NT2/D1 (cell line): Measurements from ENCODE around the gene INSIG1.

Experiments used
- SUZ12 ChIP-seq: IDR thresholded peaks from 2 replicates; pipeline ENCODE4 v1.6.1; 2011; ENCODE audit not compliant: insufficient read length, insufficient read depth; ENCODE audit errors: extremely low read depth
- ZNF274 ChIP-seq: IDR thresholded peaks from 2 replicates; pipeline ENCODE4 v1.6.1; 2011; ENCODE audit warnings: mild to moderate bottlenecking, low read depth, low read length

DNA sequence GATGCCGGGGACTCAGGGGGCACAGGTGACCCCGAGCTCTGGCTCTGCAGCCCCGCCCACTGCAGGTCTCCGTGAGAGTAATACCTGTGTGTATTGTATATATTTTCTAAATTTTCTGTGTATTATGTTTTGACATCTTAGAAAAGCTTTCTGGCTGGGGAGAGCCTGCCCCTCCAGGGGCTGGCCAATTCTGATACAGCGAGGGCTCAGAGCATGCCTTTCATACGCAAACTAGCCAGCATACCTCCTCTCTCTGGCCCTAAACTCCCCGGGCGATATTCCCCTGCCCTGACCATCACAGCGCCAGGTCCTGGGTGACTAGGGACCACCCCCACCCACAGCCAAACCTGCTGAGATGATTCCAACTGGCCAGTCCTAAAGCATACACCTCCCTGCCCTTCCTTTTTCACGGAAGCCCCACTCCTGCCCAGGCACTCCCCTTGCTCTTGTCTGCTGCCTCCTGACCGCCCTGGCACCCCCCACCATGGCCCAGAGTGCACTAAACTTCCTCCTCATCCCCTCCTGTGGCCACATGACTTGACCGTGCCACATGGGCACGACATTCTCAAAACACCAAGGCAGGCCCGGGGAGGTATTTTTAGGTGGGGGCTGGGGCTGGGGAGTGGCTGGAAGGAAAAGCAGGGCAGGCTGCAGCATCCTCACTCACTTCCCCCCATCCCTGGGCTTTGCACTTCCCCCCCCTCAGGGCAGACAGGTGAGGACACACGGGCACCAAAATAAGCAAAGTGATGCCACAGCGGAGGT, 61.5 kb downstream of the INSIG1 start:
- no peak for TF ChIP-seq ZNF274
- no peak for TF ChIP-seq SUZ12
